CD14-positive monocyte (primary cell): ENCODE data around the gene WLS. TPM values are rescaled to one million over a fixed set of nuclear protein-coding genes. Genes with fewer than 3 reads are reported as not detected.
A peak's percentile ranks its signal among the peaks of the same experiment; 100 is the strongest.

Experiments used
- DNase-seq, 3 donors: peaks; one replicate each; pipeline ENCODE4 v3.0.0-alpha.2; 2011 to 2022
- H2AFZ ChIP-seq: 2 replicates; pipeline ENCODE4 v1.6.0; 2012; ENCODE audit warnings: mild to moderate bottlenecking, low read depth, low read length, inconsistent platforms; ENCODE audit not compliant: insufficient read depth, poor library complexity, severe bottlenecking
- H3K27ac ChIP-seq, 2 donors: 1 replicate in 1 of 2; 2 replicates in 1 of 2; pipeline ENCODE4 v1.5.1; 2012 to 2013; ENCODE audit warnings: low read length in 2 of 2, control low read depth in 1 of 2, inconsistent platforms in 1 of 2, low read depth in 1 of 2, mild to moderate bottlenecking in 1 of 2
- H3K27me3 ChIP-seq, 2 donors: one replicate each; pipeline versions ENCODE4 v1.6.0 to v1.6.1; 2011 to 2013; ENCODE audit warnings: low read length in 2 of 2; ENCODE audit not compliant: control insufficient read depth in 2 of 2, insufficient read depth in 2 of 2
- H3K36me3 ChIP-seq, 2 donors: replicated peaks in 1 of 2; 1 replicate in 1 of 2; 2 replicates in 1 of 2; pipeline versions ENCODE4 v1.5.1 to v1.6.1; 2012 to 2013; ENCODE audit warnings: low read length in 2 of 2, control low read depth in 1 of 2, inconsistent platforms in 1 of 2, mild to moderate bottlenecking in 1 of 2; ENCODE audit not compliant: insufficient read depth in 2 of 2, control insufficient read depth in 1 of 2
- H3K4me1 ChIP-seq, 2 donors: 1 replicate in 1 of 2; 2 replicates in 1 of 2; pipeline versions ENCODE4 v1.5.1 to v1.6.1; 2012 to 2013; ENCODE audit warnings: low read length in 2 of 2, control low read depth in 1 of 2, inconsistent platforms in 1 of 2, mild to moderate bottlenecking in 1 of 2, moderate library complexity in 1 of 2; ENCODE audit not compliant: insufficient read depth in 2 of 2, control insufficient read depth in 1 of 2
- H3K4me2 ChIP-seq: replicated peaks from 2 replicates; pipeline ENCODE3; 2012; ENCODE audit warnings: low read length, moderate library complexity, mild to moderate bottlenecking; ENCODE audit not compliant: poor library complexity, severe bottlenecking; ENCODE audit errors: extremely low read depth
- H3K4me3 ChIP-seq, 3 experiments: fragments of 200-600 bp in 1 of 3; sonication (generic) in 1 of 3; replicated peaks in 1 of 3; 1 replicate in 2 of 3; 2 replicates in 1 of 3; pipeline ENCODE4 v1.5.1; 2011 to 2013; ENCODE audit warnings: low read length in 3 of 3, mild to moderate bottlenecking in 3 of 3, control low read depth in 2 of 3, low read depth in 2 of 3, inconsistent platforms in 1 of 3, moderate library complexity in 1 of 3
- H3K79me2 ChIP-seq: 2 replicates; pipeline ENCODE4 v1.6.0; 2012; ENCODE audit warnings: mild to moderate bottlenecking, control low read depth, inconsistent platforms, low read length, moderate library complexity; ENCODE audit not compliant: insufficient read depth
- H3K9ac ChIP-seq: 2 replicates; pipeline ENCODE4 v1.6.0; 2017; ENCODE audit warnings: low read length, mild to moderate bottlenecking; ENCODE audit not compliant: insufficient read depth, poor library complexity, severe bottlenecking
- H3K9me3 ChIP-seq, 2 donors: replicated peaks in 1 of 2; 1 replicate in 1 of 2; 2 replicates in 1 of 2; pipeline versions ENCODE4 v1.5.1 to v1.6.1; 2012 to 2013; ENCODE audit warnings: low read length in 2 of 2, control low read depth in 1 of 2; ENCODE audit not compliant: control insufficient read depth in 1 of 2, insufficient read depth in 1 of 2
- H4K20me1 ChIP-seq: 2 replicates; pipeline ENCODE4 v1.6.0; 2012; ENCODE audit warnings: mild to moderate bottlenecking, low read length, control low read depth, moderate library complexity; ENCODE audit not compliant: insufficient read depth
- H3K27ac Mint-ChIP-seq, 7 donors: one replicate each; pipeline ENCODE4 v1.8.0; 2020; ENCODE audit warnings: mild to moderate bottlenecking in 7 of 7, mixed read lengths in 7 of 7, moderate library complexity in 6 of 7, inconsistent platforms in 2 of 7
- H3K27me3 Mint-ChIP-seq, 3 donors: one replicate each; pipeline ENCODE4 v1.8.0; 2021 to 2022; ENCODE audit warnings: low read depth in 3 of 3, mild to moderate bottlenecking in 3 of 3, mixed read lengths in 3 of 3, moderate library complexity in 3 of 3, inconsistent platforms in 1 of 3
- H3K36me3 Mint-ChIP-seq, 2 donors: one replicate each; pipeline ENCODE4 v1.8.0; 2020; ENCODE audit warnings: mixed read lengths in 2 of 2, inconsistent platforms in 1 of 2, mild to moderate bottlenecking in 1 of 2
- H3K4me1 Mint-ChIP-seq: one replicate; pipeline ENCODE4 v1.8.0; 2020; ENCODE audit warnings: mild to moderate bottlenecking, mixed read lengths
- H3K4me3 Mint-ChIP-seq, 2 donors: one replicate each; pipeline ENCODE4 v1.8.0; 2020; ENCODE audit warnings: mild to moderate bottlenecking in 2 of 2, mixed read lengths in 2 of 2, moderate library complexity in 1 of 2
- H3K9me3 Mint-ChIP-seq, 7 donors: one replicate each; pipeline ENCODE4 v1.8.0; 2020 to 2022; ENCODE audit warnings: mixed read lengths in 7 of 7, mild to moderate bottlenecking in 6 of 7, moderate library complexity in 6 of 7, inconsistent platforms in 2 of 7
- CTCF ChIP-seq: fragments of 200-600 bp; IDR thresholded peaks from one replicate; pipeline ENCODE4 v1.8.0; 2022; ENCODE audit warnings: antibody characterized with exemption, mild to moderate bottlenecking
- WGBS: methylation state at CpG from one replicate; pipeline ENCODE4 v1.1.5; 2013; ENCODE audit warnings: missing lambda C conversion rate; ENCODE audit not compliant: insufficient coverage; 5-methylcytosine and 5-hydroxymethylcytosine counted together
- intact Hi-C, 2 donors: fragments of 100-400 bp; cut with micrococcal nuclease; formaldehyde crosslinking; loops; one replicate each; pipeline versions ENCODE4 v1.15.0 to v1.15.1; 2023
- polyA plus RNA-seq, 3 donors: library from polyadenylated mRNA; depleted of rRNA in 1 of 3; unstranded in 2 of 3; stranded (reverse) in 1 of 3; fragments of 300-500 nt in 2 of 3; fragments of >200 nt in 1 of 3; fragmentation: Illumina TruSeq in 2 of 3; gene quantifications; 1 replicate in 2 of 3; 2 replicates in 1 of 3; pipeline ENCODE4 v1.2.3, GENCODE V29; 2012 to 2021

The WLS gene
- polyA plus RNA-seq, 3 donors, result 29.8 to 46.3 (median 34.6) TPM

DNA sequence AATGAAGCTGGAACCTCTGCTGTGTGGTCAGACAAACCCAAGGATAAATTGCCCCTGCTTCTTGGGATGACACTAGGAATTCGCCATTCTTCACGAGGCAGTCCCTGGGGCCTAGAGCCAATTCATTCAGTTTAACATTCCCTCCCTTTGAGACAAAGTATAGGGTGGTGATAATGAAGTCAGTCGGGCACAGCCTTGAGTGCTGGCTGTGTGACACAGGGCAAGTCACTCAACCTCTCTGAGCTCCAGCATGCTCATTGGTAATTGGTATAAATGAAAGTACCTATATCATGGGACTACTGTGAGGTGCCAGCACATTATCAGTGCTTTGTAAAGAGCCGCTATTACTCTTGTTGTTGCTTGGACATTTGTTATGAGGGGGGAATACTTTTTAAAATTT, 117.0 kb downstream of the WLS start:
- TF ChIP-seq CTCF, result no peak
- H3K27ac ChIP-seq, result no peak overlapping the region
- DNase-seq, result no peak
- H2AFZ ChIP-seq, result no peak overlapping the region
- no peak overlapping the region for H3K4me2 ChIP-seq
- Mint-ChIP-seq H3K9me3 (no peaks in the 10 kb centered on the region), H3K36me3 (peaks cover 1 to 17% of the 10 kb centered on the region in 2 donors), H3K4me3 (no peak overlapping the region), H3K4me1 (peaks cover 6% of the 10 kb centered on the region), H3K27me3 (peaks cover 4 to 13% (median 7%) of the 10 kb centered on the region in 3 donors), H3K27ac (peak overlapping the region in 1 of 7 donors; percentile 42)
- no peak overlapping the region for H3K4me3 ChIP-seq
- peaks cover 0 to 4% of the 10 kb centered on the region in 2 donors for H3K27me3 ChIP-seq
- no CpG with 5 or more reads among the region's 4 CpGs for WGBS
- intact Hi-C loops, result loop anchor here (5.0 to 10.0 kb wide), 2 partner anchors 261 to 1622 kb away; no protein-coding TSS in a partner anchor
- H3K79me2 ChIP-seq, result no peaks in the 10 kb centered on the region
- H4K20me1 ChIP-seq, result no peaks in the 10 kb centered on the region
- H3K4me1 ChIP-seq, result peaks cover 0 to 4% of the 10 kb centered on the region in 2 donors
- no peaks in the 10 kb centered on the region for H3K9me3 ChIP-seq
- H3K36me3 ChIP-seq, result no peaks in the 10 kb centered on the region
- H3K9ac ChIP-seq, result no peak overlapping the region

GRCh38 chr1:68113966-68114365, 118.4 kb downstream of the WLS start:
- Mint-ChIP-seq H3K9me3 (peaks cover 0 to 2% (median 0%) of the 10 kb centered on the region in 7 donors), H3K4me1 (peaks cover 6% of the 10 kb centered on the region), H3K27ac (no peak overlapping the region), H3K27me3 (peaks cover 4 to 13% (median 7%) of the 10 kb centered on the region in 3 donors), H3K36me3 (peaks cover 3 to 13% of the 10 kb centered on the region in 2 donors), H3K4me3 (no peak overlapping the region)
- 100% methylated on average over 1 of the region's 3 CpGs for WGBS
- no peaks in the 10 kb centered on the region for H3K36me3 ChIP-seq
- H3K79me2 ChIP-seq, result no peaks in the 10 kb centered on the region
- intact Hi-C loops, result loop anchor here in 1 of 2 donors (5.0 to 10.0 kb wide), 2 partner anchors 259 to 1623 kb away; no protein-coding TSS in a partner anchor
- DNase-seq, result no peak
- H3K27me3 ChIP-seq, result peaks cover 0 to 4% of the 10 kb centered on the region in 2 donors
- no peak overlapping the region for H3K27ac ChIP-seq
- no peaks in the 10 kb centered on the region for H4K20me1 ChIP-seq
- no peak overlapping the region for H3K4me3 ChIP-seq
- TF ChIP-seq CTCF, result no peak
- H3K4me2 ChIP-seq, result no peak overlapping the region
- H2AFZ ChIP-seq, result no peak overlapping the region
- H3K9ac ChIP-seq, result no peak overlapping the region
- no peaks in the 10 kb centered on the region for H3K9me3 ChIP-seq
- H3K4me1 ChIP-seq, result peaks cover 0 to 4% of the 10 kb centered on the region in 2 donors
